A549 (cell line): ENCODE results near the gene IPPK.

Experiments used
- POLR2A ChIP-seq: IDR thresholded peaks from 2 replicates; pipeline ENCODE4 v1.6.1; 2012; ENCODE audit warnings: mild to moderate bottlenecking, low read length
- REST ChIP-seq: fragments of 200-600 bp; sonication (generic); IDR thresholded peaks from 2 replicates; pipeline ENCODE4 v1.6.1; 2016; ENCODE audit warnings: antibody characterized with exemption, mild to moderate bottlenecking, moderate library complexity

- TF ChIP-seq REST, result no peak
- no peak for TF ChIP-seq POLR2A
Measured at GRCh38 chr9:92717201-92718085, 47.5 kb upstream of the IPPK start.
